Effector CD8-positive, alpha-beta T cell (primary cell): Measurements from ENCODE around the gene RNF213.

Experiments
- DNase-seq: peaks from one replicate; lab custom pipeline; 2025; lab: John Stamatoyannopoulos, UW
- total RNA-seq, 4 experiments: gene quantifications; one replicate each; lab custom pipeline; 2026; lab: John Stamatoyannopoulos, UW

The RNF213 gene
- 1,764 to 4,628 (median 2,693) reads per million in 4 experiments for total RNA-seq

DNA sequence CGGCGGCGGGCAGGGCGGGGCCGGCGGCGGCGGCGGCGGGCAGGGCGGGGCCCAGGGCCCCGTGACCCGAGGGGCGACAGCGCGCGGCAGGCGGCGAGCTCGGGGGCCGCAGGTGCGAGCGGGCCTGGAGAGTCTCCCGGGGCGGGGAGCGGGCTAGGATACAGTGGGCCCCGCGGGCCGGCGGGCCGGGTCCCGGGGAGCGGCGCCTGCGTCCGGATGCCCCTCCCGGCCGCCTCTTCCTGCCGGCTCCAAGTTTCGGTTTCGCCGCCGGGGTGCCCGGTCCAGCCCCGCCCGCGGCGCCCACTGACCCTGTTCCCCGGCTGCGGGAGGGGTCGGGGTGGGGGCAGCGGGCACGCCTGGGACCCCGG is at the start of gene RNF213:
Gene RNF213 (plus strand): TSS at position 62 of the 368 bp plus-strand sequence. CDS start 2,830 bp downstream, outside the sequence.
- peak; percentile 45 for DNase-seq

DNA sequence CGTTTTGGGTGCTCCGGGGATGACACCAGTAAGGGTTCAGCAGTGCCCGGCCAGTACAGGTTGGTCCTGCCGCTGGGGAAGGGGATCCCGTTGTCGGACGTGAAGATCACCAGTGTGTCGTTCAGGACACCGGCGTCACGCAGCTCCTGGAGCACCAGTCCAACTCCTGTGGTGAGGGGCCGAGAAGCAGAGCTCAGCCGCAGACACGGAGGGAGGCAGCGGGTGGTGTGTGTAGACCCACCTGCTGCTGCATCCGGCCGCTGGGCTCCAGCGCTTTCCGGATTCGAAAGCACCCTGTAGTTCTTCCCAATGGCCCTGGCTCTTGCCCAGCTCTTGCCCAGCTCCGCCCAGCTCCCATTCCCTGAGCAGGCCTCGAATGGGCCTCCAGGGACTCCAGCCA is 48.5 kb upstream of the RNF213 start:
- no peak for DNase-seq

GRCh38 chr17:80212511-80212910 is 48.1 kb upstream of the RNF213 start:
- no peak for DNase-seq

GRCh38 chr17:80212962-80213642 is 47.5 kb upstream of the RNF213 start:
- DNase-seq, result no peak

GRCh38 chr17:80213643-80213975 is 47.0 kb upstream of the RNF213 start:
- DNase-seq, result no peak

DNA sequence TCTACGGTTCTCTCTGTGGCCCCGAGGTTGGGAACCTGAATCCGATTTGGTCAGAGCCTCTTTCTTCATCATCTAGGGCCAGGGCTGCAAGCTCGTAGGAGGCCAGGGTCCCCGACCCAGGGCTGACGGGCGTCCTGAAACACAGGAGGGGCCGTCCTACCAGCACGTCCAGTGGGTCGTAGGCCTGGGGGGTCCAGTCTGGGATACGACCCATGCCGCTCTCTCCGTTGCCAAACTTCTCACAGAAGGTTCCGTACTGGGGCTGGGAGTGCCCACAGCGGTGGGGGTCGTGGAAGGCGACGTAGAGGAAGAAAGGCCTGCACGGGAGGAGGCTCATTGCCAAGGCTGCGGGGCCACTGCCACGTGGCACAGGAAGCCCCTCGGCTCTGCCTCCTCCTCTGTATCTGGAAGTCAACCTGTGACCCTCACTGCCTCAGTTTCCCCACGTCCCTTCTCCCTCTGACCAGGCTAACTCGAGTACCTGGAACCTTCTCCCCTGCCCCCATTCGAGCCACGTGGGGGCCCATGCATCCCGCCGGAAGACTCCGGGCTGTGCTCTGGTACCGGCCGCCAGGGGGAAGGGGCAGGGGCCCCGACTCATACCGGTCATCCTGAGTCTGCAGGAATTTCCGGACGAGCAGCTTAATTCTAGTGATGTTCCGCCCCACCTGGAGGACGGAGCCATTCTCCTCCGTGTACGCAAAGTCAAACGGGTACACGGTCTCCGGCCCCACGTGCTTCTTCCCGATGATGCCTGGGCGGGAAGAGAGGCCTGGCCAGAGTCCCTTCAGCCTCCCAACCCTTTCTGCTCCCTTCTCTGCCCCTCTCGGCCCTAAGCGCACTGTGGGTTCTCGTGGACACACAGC is 46.4 kb upstream of the RNF213 start:
- DNase-seq, result no peak

DNA sequence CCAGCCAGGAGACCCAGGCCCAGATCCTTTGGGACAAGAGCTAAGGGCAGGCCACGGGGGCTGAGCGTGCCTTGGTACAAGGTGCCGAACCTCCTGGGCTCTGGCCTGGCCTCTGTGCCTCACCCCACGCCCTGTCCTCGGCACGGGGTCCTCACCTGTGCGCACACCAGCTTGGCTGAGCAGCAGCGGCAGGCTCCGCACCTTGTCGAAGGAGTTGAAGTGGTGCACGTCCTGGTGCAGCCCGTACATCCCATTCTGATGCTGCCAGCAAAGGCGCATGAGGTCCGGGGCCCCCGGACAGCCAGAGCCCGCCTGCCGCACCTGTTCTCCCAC is 45.8 kb upstream of the RNF213 start:
- DNase-seq, result no peak

DNA sequence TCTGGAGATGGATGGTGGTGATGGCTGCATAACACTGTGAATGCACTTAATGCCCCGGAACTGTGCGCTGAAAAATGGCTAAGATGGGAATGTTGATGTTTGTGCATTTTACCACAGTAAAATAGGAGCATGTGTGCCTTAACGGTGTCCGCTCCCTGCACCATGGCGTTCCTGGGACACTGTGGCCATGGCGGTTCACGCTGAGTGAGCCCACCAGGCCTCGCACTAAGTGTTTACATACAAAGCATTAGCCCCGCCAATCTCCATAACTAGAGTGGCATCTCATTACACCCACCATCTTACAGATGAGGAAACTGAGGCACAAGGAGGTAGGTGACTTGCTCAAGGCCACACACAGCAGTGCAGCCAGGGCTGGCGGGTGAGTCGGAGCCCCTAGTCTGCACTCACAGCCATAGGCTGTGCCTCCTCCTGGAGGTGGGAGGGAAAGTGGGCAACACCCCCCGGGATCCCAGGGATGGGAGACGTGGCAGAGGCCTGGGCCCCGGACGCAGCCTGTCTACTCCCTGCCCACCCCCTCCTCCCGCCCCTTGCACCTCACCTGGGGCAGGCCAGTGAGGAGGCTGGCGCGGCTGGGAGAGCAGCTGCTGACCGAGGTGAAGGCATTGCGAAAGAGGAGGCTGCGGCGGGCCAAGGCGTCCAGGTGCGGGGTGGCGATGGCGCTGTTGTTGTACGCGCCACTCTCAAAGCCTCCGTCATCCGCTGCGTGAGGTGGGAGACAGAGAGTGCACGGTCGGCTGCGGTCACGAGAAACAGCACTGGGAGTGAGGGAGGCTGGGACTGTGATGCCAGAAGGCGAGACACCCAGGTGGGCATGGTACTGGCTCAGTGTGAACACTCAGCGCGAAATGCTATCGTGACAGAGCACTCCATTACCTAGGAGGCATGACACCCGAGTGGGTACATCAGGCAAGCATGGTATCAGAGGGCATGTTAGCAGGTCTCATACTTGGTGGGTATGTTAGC is 43.9 kb upstream of the RNF213 start:
- DNase-seq, result no peak

DNA sequence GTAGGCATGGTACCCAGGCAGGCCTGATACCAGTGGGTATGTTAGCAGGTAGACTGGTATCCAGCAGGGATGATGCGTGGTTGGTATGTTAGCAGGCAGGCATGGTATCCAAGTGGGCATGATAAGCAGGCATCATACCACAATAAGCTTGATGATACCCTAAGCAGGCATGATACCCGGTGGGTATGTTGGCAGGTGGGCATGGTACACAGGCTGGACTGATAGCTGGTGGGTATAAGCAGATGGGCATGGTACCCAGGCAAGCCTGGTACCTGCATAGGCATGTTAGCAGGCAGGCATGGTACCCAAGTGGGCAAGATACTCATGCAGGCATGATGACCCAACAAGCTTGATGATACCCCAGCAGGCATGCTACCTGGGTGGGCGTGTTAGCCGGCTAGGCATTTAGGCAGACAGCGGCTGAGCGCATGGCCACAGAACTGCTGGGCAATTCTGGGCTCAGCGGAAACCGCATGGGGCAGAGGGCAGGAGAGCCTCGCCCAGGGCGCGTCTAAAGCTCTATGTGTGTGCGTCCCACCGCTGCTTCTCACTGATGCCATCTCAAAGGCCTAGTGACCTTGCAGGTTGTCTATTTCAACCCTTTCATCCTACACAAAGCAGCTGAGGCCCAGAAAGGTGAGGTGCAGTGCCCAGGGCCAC is 42.8 kb upstream of the RNF213 start:
- no peak for DNase-seq

- DNase-seq, result no peak
These were observed 42.3 kb upstream of the RNF213 start for GRCh38 chr17:80218391-80218790.

DNA sequence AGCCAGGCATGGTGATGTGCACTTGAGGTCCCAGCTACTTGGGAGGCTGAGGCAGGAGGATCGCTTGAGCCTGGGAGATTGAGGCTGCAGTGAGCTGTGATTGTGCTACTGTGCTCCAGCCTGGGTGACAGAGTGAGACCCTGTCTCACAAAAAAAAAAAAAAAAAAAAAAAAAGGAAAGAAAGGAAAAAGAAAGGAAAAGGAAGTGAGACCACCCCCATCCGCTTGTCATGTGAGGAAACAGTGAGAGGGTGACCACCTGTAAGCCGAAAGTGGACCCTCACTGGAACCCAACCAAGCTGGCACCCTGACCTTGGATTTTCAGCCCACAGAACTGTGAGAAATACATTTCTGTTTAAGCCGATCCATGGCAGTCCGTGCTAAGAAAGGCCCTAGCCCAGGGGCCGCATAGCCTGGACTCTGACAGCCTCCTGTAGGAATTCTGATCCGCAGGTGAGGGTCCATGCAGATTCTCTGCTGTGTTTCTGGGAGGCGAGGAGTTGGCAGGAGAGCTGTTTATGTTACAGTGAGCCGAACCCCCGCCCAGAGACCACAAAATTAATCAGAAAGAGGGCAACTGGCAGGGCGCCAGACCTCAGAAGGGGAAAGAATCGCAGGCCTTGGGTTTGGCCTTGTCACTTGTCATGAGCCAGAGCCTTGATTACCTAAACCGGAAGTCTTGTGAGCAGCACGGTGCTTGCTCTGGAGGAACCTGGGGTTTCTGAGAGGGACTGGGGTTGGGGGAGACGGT is 41.5 kb upstream of the RNF213 start:
- peak; percentile 81 for DNase-seq

- no peak for DNase-seq
These were observed 40.9 kb upstream of the RNF213 start for GRCh38 chr17:80219763-80220053.

- peak; percentile 35 for DNase-seq
These were observed 40.5 kb upstream of the RNF213 start, which contains the start of the genes SGSH and SLC26A11 for GRCh38 chr17:80220054-80220735. Gene SGSH, minus strand, starts transcription at chr17:80220333. Its CDS starts 20 bp downstream, at chr17:80220313. Gene SLC26A11, plus strand, starts transcription at chr17:80220427. Its CDS starts 1,134 bp downstream, at chr17:80221561.

DNA sequence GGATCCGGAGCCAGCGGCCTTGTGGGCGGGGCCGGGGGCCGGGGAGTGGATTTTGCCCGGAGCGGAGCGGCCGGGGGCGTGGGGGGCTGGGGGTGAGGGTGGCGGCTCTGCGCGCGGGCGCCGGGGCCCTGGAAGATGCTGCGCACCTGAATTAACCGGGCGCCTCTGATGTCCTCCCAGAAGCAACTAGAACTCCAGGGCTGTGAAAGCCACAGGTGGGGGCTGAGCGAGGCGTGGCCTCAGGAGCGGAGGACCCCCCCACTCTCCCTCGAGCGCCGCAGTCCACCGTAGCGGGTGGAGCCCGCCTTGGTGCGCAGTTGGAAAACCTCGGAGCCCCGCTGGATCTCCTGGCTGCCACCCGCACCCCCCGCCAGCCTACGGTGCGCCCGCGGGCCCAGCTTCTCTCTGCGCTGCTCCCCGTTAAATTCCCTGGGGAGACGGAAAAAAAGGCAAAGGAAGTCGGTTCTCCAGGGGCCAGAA is 39.9 kb upstream of the RNF213 start:
- DNase-seq, result no peak

DNA sequence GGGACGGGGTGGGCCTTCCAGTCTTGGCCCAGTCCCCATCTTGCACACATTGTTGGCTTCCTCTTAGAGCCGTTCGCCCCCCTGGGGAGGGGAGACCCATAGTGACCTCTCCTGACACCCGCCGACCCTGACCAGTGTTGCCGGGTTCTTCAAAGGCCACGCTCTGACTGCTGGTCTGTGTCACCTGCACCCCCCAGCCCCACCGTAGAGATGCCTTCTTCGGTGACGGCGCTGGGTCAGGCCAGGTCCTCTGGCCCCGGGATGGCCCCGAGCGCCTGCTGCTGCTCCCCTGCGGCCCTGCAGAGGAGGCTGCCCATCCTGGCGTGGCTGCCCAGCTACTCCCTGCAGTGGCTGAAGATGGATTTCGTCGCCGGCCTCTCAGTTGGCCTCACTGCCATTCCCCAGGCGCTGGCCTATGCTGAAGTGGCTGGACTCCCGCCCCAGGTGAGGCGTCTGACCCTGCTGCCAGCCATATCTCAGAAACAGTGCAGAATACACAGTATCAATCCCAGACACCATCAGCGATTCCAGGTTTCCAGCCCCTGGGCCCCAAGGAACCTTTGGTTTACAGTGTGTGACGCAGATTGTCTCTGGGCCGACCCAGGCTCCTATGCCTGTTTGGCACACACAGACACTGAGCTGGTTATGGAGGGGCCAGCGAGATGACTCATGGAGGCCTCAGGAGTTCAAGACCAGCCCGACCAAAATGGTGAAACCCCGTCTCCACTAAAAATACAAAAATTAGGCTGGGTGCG is 39.1 kb upstream of the RNF213 start:
- no peak for DNase-seq

DNA sequence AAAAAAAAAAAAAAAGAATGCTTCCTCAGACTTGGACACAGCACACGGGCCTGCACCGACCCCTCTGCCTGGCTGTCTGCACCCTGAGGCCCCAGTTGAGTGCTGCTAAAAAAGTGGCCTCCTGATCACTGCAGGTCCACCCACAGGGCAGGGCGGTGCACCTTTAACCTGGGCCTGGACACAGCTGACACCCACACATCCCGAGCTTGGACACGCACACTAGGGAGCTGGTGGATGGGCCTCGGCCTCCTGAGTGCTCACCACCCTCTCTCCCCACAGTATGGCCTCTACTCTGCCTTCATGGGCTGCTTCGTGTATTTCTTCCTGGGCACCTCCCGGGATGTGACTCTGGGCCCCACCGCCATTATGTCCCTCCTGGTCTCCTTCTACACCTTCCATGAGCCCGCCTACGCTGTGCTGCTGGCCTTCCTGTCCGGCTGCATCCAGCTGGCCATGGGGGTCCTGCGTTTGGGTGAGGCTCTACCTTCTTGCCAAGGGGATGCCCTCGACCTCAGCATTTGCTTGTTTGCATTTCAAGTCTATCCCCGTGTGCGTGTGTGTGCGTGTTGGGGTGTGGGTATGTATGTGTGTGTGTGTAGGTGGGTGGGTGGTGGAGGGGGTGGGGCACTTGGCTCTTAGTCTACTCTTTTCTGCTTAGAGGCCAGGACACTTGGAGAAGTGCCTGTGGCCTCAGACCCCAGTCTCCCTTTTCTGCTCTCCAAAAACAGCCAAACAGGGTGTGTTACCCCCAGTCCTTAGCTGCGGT is 38.1 kb upstream of the RNF213 start:
- DNase-seq, result no peak

DNA sequence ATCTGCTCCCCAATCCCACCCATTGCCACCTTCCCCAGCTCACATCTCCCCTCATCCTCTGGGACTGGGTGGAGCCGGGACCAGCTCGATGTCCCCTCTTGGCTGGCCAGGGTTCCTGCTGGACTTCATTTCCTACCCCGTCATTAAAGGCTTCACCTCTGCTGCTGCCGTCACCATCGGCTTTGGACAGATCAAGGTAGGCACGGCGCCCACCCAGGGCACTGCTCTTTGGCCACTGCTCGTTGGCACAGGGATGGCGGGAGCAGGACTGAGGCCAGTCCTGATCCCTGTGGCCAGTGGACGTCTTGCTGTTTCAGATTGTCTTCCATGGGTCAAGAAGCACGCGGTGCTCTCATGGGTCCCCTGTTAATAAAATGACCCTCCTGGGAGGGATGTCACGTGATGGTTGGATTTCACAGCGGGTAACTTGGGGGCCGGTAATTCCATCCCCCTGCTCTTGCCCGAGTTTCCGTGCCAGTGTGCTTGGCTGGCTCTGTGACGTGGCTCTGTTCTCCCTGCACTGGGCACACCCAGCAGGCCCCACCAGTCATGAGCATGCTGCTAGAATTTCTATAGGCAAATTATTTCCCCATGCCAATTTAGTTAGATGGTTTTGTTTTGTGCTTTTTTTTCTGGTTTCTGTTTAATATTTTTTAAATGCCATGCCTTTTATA is 37.4 kb upstream of the RNF213 start:
- no peak for DNase-seq

GRCh38 chr17:80223838-80224497 is 36.7 kb upstream of the RNF213 start:
- no peak for DNase-seq
